HepG2 (cell line): ENCODE measurements around the gene MTHFS. TPM values are rescaled to one million over a fixed set of nuclear protein-coding genes. Genes with fewer than 3 reads are reported as not detected.

Source experiments
- ATF7-NPFF ChIP-seq: sonication (generic); formaldehyde crosslinking; IDR thresholded peaks from 2 replicates; pipeline ENCODE4 v1.8.1; 2023; ENCODE audit warnings: mild to moderate bottlenecking, low read depth, missing genetic modification reagents, moderate library complexity
- BRD4 ChIP-seq: sonication (generic); formaldehyde crosslinking; IDR thresholded peaks from 2 replicates; pipeline ENCODE4 v1.4.0; 2020; ENCODE audit warnings: missing genetic modification reagents
- EHMT2 ChIP-seq: fragments of 200-600 bp; sonication (generic); IDR thresholded peaks from 2 replicates; pipeline ENCODE4 v1.7.0; 2017; ENCODE audit warnings: antibody characterized with exemption, low read depth, low read length, borderline replicate concordance
- MEF2D ChIP-seq: sonication (generic); formaldehyde crosslinking; IDR thresholded peaks from 2 replicates; pipeline ENCODE4 v1.5.1; 2020; ENCODE audit warnings: mild to moderate bottlenecking, missing genetic modification reagents
- NAIF1 ChIP-seq: sonication (generic); formaldehyde crosslinking; IDR thresholded peaks from 2 replicates; pipeline ENCODE4 v1.5.0; 2020; ENCODE audit warnings: mild to moderate bottlenecking, missing genetic modification reagents, borderline replicate concordance
- RAD21 ChIP-seq: fragments of 450-650 bp; formaldehyde crosslinking; IDR thresholded peaks from 2 replicates; pipeline ENCODE4 v1.5.0; 2020; ENCODE audit warnings: mild to moderate bottlenecking
- SATB2 ChIP-seq: sonication (generic); formaldehyde crosslinking; IDR thresholded peaks from 2 replicates; pipeline ENCODE4 v1.5.0; 2020; ENCODE audit warnings: missing genetic modification reagents
- SIN3B ChIP-seq: fragments of 150-350 bp; IDR thresholded peaks from 2 replicates; pipeline ENCODE4 v1.6.1; 2014; ENCODE audit warnings: low read length
- TEAD3 ChIP-seq: optimal IDR thresholded peaks from 2 replicates; pipeline ENCODE3; 2016; ENCODE audit warnings: borderline replicate concordance
- ZNF543 ChIP-seq: sonication (generic); formaldehyde crosslinking; IDR thresholded peaks from 2 replicates; pipeline ENCODE4 v1.4.0; 2020; ENCODE audit warnings: mild to moderate bottlenecking, missing genetic modification reagents
- ZNF552 ChIP-seq: sonication (generic); formaldehyde crosslinking; IDR thresholded peaks from 2 replicates; pipeline ENCODE4 v1.9.0; 2022; ENCODE audit warnings: missing genetic modification reagents, mild to moderate bottlenecking, borderline replicate concordance
- polyA plus RNA-seq, 8 experiments: library from polyadenylated mRNA; depleted of rRNA in 3 of 8; stranded (reverse) in 7 of 8; unstranded in 1 of 8; fragments of >200 nt; fragmentation: Illumina TruSeq in 4 of 8; extraction: Trizol in 4 of 8; gene quantifications; 2 replicates each; pipeline versions ENCODE4 v1.2.1 to v1.2.3, GENCODE V29; 2011 to 2016; ENCODE audit warnings: low read depth in 4 of 8, missing spikeins in 1 of 8, mixed read lengths in 1 of 8; ENCODE audit not compliant: insufficient read depth in 1 of 8
- total RNA-seq, 5 experiments: library from RNA; depleted of rRNA; stranded (reverse); fragments of >200 nt; fragmentation: Illumina TruSeq; extraction: Trizol; gene quantifications; 2 replicates each; pipeline ENCODE4 v1.2.3, GENCODE V29; 2016; ENCODE audit warnings: low read depth in 1 of 5
- TF ChIP-seq, protein P1 (sequence below): sonication (generic); formaldehyde crosslinking; IDR thresholded peaks from 2 replicates; pipeline ENCODE4 v1.8.1; 2022; ENCODE audit warnings: low read depth, mild to moderate bottlenecking, missing genetic modification reagents
- TF ChIP-seq, protein P2 (sequence below), 2 experiments: sonication (generic) in 1 of 2; formaldehyde crosslinking in 1 of 2; IDR thresholded peaks; 2 replicates each; pipeline versions ENCODE4 v1.4.0 to v1.6.1; 2018 to 2020; ENCODE audit warnings: missing genetic modification reagents in 2 of 2, borderline replicate concordance in 1 of 2, low read depth in 1 of 2, mild to moderate bottlenecking in 1 of 2, missing biosample characterization in 1 of 2
- TF ChIP-seq, protein P3 (sequence below): IDR thresholded peaks from 2 replicates; pipeline ENCODE4 v1.6.1; 2016; ENCODE audit warnings: mild to moderate bottlenecking
- TF ChIP-seq, protein P4 (sequence below): sonication (generic); formaldehyde crosslinking; IDR thresholded peaks from 2 replicates; pipeline ENCODE4 v1.8.0; 2023; ENCODE audit warnings: mild to moderate bottlenecking, missing genetic modification reagents
- TF ChIP-seq, protein P5 (sequence below): sonication (generic); formaldehyde crosslinking; IDR thresholded peaks from 2 replicates; pipeline ENCODE4 v1.9.0; 2022; ENCODE audit warnings: low read depth, missing genetic modification reagents
- TF ChIP-seq, protein P6 (sequence below): sonication (generic); formaldehyde crosslinking; IDR thresholded peaks from 2 replicates; pipeline ENCODE4 v1.5.1; 2020; ENCODE audit warnings: mild to moderate bottlenecking, missing genetic modification reagents, moderate library complexity

The MTHFS gene
- total and polyA plus RNA-seq, 2 of the 13 experiments (the other 11 are each of a cell fraction or from before 2014, with no cell fraction given) = 37.0 to 49.7 TPM

DNA sequence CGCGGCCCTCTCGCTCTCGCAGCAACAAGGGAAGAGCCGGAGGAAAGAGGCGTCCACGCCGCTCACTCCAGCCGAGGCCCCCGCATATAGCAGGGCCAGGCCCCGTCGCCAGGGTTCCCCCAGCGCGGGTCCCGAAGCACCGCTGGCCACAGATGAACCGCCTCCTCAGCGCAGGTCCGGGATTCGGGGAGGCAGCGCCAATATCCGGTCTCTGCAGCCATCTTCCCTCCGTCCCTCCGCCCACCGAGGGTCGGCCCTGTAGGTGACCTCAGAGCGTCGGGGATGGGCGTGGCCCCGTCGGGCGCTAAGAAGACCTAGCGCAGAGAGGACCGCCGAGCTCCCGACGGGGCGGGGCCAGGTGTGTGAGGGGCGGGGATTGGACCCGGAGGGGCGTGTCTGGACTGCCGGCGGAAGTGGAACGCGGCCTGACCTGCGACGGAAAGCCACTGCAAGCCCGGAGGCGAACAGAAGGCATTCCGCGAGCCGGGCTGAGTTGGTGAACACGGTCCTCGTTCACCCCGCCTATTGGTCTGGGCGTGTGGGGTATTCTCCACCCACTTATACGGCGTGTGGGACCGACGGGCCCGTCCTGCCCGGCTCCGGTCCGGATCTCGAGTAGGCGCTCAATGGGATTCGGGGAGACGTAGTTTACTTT lies 26.8 kb upstream of the MTHFS start (continued):
- no peak for TF ChIP-seq ZNF552 (CRISPR knock-in tag)
- TF ChIP-seq, protein P1, sequence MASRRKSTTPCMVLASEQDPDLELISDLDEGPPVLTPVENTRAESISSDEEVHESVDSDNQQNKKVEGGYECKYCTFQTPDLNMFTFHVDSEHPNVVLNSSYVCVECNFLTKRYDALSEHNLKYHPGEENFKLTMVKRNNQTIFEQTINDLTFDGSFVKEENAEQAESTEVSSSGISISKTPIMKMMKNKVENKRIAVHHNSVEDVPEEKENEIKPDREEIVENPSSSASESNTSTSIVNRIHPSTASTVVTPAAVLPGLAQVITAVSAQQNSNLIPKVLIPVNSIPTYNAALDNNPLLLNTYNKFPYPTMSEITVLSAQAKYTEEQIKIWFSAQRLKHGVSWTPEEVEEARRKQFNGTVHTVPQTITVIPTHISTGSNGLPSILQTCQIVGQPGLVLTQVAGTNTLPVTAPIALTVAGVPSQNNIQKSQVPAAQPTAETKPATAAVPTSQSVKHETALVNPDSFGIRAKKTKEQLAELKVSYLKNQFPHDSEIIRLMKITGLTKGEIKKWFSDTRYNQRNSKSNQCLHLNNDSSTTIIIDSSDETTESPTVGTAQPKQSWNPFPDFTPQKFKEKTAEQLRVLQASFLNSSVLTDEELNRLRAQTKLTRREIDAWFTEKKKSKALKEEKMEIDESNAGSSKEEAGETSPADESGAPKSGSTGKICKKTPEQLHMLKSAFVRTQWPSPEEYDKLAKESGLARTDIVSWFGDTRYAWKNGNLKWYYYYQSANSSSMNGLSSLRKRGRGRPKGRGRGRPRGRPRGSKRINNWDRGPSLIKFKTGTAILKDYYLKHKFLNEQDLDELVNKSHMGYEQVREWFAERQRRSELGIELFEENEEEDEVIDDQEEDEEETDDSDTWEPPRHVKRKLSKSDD = peak; percentile 79; the same call in 1 of the 2 replicates
- TF ChIP-seq ZNF543 (CRISPR knock-in tag) = peak; percentile 75; the same call in 1 of the 2 replicates
- peak; percentile 60 for TF ChIP-seq MEF2D
- peak; percentile 89 for TF ChIP-seq TEAD3 (CRISPR knock-in tag)
- TF ChIP-seq BRD4 = no peak; the same call in 1 of the 2 replicates
- TF ChIP-seq SATB2 (CRISPR knock-in tag) = peak; percentile 73; the same call in 1 of the 2 replicates
- TF ChIP-seq, protein P2, sequence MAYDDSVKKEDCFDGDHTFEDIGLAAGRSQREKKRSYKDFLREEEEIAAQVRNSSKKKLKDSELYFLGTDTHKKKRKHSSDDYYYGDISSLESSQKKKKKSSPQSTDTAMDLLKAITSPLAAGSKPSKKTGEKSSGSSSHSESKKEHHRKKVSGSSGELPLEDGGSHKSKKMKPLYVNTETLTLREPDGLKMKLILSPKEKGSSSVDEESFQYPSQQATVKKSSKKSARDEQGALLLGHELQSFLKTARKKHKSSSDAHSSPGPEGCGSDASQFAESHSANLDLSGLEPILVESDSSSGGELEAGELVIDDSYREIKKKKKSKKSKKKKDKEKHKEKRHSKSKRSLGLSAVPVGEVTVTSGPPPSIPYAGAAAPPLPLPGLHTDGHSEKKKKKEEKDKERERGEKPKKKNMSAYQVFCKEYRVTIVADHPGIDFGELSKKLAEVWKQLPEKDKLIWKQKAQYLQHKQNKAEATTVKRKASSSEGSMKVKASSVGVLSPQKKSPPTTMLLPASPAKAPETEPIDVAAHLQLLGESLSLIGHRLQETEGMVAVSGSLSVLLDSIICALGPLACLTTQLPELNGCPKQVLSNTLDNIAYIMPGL (CRISPR knock-in tag; IDR thresholded peaks at IDR 0.05; ENCODE audit: borderline replicate concordance in 1 of 2, low read depth in 1 of 2) = peak; percentile 67 to 84; a peak in 3 of 4 replicates
- TF ChIP-seq, protein P3, sequence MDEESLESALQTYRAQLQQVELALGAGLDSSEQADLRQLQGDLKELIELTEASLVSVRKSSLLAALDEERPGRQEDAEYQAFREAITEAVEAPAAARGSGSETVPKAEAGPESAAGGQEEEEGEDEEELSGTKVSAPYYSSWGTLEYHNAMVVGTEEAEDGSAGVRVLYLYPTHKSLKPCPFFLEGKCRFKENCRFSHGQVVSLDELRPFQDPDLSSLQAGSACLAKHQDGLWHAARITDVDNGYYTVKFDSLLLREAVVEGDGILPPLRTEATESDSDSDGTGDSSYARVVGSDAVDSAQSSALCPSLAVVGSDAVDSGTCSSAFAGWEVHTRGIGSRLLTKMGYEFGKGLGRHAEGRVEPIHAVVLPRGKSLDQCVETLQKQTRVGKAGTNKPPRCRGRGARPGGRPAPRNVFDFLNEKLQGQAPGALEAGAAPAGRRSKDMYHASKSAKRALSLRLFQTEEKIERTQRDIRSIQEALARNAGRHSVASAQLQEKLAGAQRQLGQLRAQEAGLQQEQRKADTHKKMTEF (CRISPR knock-in tag) = peak; percentile 47; the same call in 1 of the 2 replicates
- TF ChIP-seq RAD21 = 0 out of 2 replicates have a peak, but pooled peaks have one; percentile 10
- TF ChIP-seq, protein P4, sequence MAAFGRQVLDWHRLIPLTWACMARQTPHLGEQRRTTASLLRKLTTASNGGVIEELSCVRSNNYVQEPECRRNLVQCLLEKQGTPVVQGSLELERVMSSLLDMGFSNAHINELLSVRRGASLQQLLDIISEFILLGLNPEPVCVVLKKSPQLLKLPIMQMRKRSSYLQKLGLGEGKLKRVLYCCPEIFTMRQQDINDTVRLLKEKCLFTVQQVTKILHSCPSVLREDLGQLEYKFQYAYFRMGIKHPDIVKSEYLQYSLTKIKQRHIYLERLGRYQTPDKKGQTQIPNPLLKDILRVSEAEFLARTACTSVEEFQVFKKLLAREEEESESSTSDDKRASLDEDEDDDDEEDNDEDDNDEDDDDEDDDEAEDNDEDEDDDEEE = peak; percentile 94
- TF ChIP-seq, protein P5, sequence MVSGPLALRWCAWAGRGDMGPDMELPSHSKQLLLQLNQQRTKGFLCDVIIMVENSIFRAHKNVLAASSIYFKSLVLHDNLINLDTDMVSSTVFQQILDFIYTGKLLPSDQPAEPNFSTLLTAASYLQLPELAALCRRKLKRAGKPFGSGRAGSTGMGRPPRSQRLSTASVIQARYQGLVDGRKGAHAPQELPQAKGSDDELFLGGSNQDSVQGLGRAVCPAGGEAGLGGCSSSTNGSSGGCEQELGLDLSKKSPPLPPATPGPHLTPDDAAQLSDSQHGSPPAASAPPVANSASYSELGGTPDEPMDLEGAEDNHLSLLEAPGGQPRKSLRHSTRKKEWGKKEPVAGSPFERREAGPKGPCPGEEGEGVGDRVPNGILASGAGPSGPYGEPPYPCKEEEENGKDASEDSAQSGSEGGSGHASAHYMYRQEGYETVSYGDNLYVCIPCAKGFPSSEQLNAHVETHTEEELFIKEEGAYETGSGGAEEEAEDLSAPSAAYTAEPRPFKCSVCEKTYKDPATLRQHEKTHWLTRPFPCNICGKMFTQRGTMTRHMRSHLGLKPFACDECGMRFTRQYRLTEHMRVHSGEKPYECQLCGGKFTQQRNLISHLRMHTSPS = 0 out of 2 replicates have a peak, but pooled peaks have one; percentile 49
- TF ChIP-seq SIN3B = no peak
- TF ChIP-seq, protein P6, sequence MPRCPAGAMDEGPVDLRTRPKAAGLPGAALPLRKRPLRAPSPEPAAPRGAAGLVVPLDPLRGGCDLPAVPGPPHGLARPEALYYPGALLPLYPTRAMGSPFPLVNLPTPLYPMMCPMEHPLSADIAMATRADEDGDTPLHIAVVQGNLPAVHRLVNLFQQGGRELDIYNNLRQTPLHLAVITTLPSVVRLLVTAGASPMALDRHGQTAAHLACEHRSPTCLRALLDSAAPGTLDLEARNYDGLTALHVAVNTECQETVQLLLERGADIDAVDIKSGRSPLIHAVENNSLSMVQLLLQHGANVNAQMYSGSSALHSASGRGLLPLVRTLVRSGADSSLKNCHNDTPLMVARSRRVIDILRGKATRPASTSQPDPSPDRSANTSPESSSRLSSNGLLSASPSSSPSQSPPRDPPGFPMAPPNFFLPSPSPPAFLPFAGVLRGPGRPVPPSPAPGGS (CRISPR knock-in tag) = peak; percentile 53; the same call in 1 of the 2 replicates
- peak; percentile 85; the same call in 1 of the 2 replicates for TF ChIP-seq NAIF1 (CRISPR knock-in tag)
- TF ChIP-seq EHMT2 = no peak
- TF ChIP-seq ATF7-NPFF (CRISPR knock-in tag) = 0 out of 2 replicates have a peak, but pooled peaks have one; percentile 39
